Measurements from ENCODE around the gene HTRA3. TPM values are rescaled to one million over a fixed set of nuclear protein-coding genes. Genes with fewer than 3 reads are reported as not detected.

Gene HTRA3
- total and polyA plus RNA-seq, 10 donors = 0.26 to 5.5 (median 2.5) TPM

- H3K27ac ChIP-seq = no peak overlapping the region
- H3K9me3 ChIP-seq = no peaks in the 10 kb centered on the region
- no peak overlapping the region for H3K4me3 ChIP-seq
- H3K36me3 ChIP-seq = no peaks in the 10 kb centered on the region
- peaks cover 0 to 62% (median 0%) of the 10 kb centered on the region in 7 donors for H3K27me3 ChIP-seq (replicated peaks in 1 of 7)
- peaks cover 0 to 44% (median 26%) of the 10 kb centered on the region in 6 donors for H3K4me1 ChIP-seq
- intact Hi-C loops (cut with DNase I; ENCODE audit: low total_unique reads) = no loop called here
- TF ChIP-seq POLR2A (IDR thresholded peaks at IDR 0.05) (no peak), CTCF (IDR thresholded peaks at IDR 0.05 in 8 of 11, conservative IDR thresholded peaks at IDR 0.05 in 3 of 11) (no peak), POLR2AphosphoS5 (IDR thresholded peaks at IDR 0.05) (no peak)
- WGBS, 5 donors = 86 to 95% (median 89%) methylated on average over 9 to 10 of the region's 10 CpGs
- DNase-seq = no peak
Measured at GRCh38 chr4:8263397-8263796, 6.2 kb upstream of the HTRA3 start.

- no peak overlapping the region for H3K4me3 ChIP-seq
- no peaks in the 10 kb centered on the region for H3K9me3 ChIP-seq
- H3K27me3 ChIP-seq (replicated peaks in 1 of 7) = peaks cover 0 to 63% (median 5%) of the 10 kb centered on the region in 7 donors
- TF ChIP-seq CTCF (IDR thresholded peaks at IDR 0.05 in 8 of 11, conservative IDR thresholded peaks at IDR 0.05 in 3 of 11) = no peak
- TF ChIP-seq POLR2AphosphoS5 (IDR thresholded peaks at IDR 0.05) = no peak
- TF ChIP-seq POLR2A (IDR thresholded peaks at IDR 0.05) = no peak
- no peak for DNase-seq
- 88 to 97% (median 91%) methylated on average over 14 of the region's 14 CpGs for WGBS, 5 donors
- peaks cover 0 to 51% (median 28%) of the 10 kb centered on the region in 6 donors for H3K4me1 ChIP-seq
- H3K36me3 ChIP-seq = no peaks in the 10 kb centered on the region
- intact Hi-C loops (cut with DNase I; ENCODE audit: low total_unique reads) = no loop called here
- H3K27ac ChIP-seq = no peak overlapping the region
Measured at GRCh38 chr4:8264106-8264505, 5.4 kb upstream of the HTRA3 start.

GRCh38 chr4:8265171-8265929, 4.2 kb upstream of the HTRA3 start:
- Histone ChIP-seq H3K27ac (no peak overlapping the region), H3K27me3 (replicated peaks in 1 of 7) (peaks cover 0 to 76% (median 18%) of the 10 kb centered on the region in 7 donors), H3K4me1 (peaks cover 0 to 60% (median 34%) of the 10 kb centered on the region in 6 donors), H3K9me3 (no peaks in the 10 kb centered on the region), H3K36me3 (no peaks in the 10 kb centered on the region), H3K4me3 (no peak overlapping the region)
- TF ChIP-seq CTCF (IDR thresholded peaks at IDR 0.05 in 8 of 11, conservative IDR thresholded peaks at IDR 0.05 in 3 of 11) (no peak), POLR2A (IDR thresholded peaks at IDR 0.05) (no peak), POLR2AphosphoS5 (IDR thresholded peaks at IDR 0.05) (no peak)
- 81 to 90% (median 88%) methylated on average over 12 to 20 of the region's 20 CpGs for WGBS, 5 donors
- intact Hi-C loops (cut with DNase I; ENCODE audit: low total_unique reads) = no loop called here
- DNase-seq = no peak

- intact Hi-C loops (cut with DNase I; ENCODE audit: low total_unique reads) = no loop called here
- WGBS, 5 donors = 84 to 90% (median 87%) methylated on average over 6 of the region's 6 CpGs
- peaks cover 0 to 81% (median 25%) of the 10 kb centered on the region in 7 donors for H3K27me3 ChIP-seq (replicated peaks in 1 of 7)
Measured at GRCh38 chr4:8266088-8266487, 3.5 kb upstream of the HTRA3 start.

More at GRCh38 chr4:8266088-8266487, 3.5 kb upstream of the HTRA3 start:
- TF ChIP-seq POLR2AphosphoS5 (IDR thresholded peaks at IDR 0.05) (no peak), CTCF (IDR thresholded peaks at IDR 0.05 in 8 of 11, conservative IDR thresholded peaks at IDR 0.05 in 3 of 11) (no peak), POLR2A (IDR thresholded peaks at IDR 0.05) (no peak)
- Histone ChIP-seq H3K27ac (no peak overlapping the region), H3K4me1 (peaks cover 0 to 60% (median 36%) of the 10 kb centered on the region in 6 donors), H3K9me3 (no peaks in the 10 kb centered on the region), H3K4me3 (no peak overlapping the region), H3K36me3 (no peaks in the 10 kb centered on the region)
- DNase-seq = no peak
